ENCODE measurements around the gene BZW2.

The BZW2 gene

DNA sequence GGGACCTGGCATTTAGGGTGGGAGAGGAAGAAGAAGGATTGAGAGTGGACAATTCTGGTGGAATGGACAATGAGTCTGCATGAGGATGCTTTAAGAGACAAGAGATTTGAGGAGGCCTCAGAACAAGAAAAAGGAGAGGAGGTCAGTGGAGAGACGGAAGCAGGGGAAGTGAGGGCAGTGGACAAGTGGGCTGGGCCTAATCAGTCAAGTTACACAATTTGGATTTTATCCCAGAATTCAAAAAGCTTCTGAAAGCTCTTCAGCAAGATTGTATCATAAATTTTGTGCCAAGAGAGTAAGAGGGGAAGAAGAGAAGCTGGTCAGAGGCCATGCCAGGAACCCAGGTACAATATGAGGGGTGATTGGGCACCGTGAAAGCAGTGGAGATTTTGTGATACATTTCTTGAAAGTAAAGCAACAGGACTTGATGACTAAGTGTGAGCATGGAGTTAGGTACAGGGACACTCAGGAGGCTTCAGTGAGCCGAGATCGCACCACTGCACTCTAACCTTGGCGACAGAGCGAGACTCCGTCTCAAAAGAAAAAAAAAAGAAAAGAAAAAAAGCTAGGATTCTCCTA lies 88.3 kb downstream of the BZW2 start:
- H3K4me1 ChIP-seq (ENCODE audit: control insufficient read depth, insufficient read depth, low read length), result no peaks in the 10 kb centered on the region
- H3K27ac ChIP-seq (ENCODE audit: insufficient read depth, low read depth, low read length, poor library complexity, severe bottlenecking), result no peak overlapping the region
- 95 to 96% methylated on average over 6 to 7 of the region's 7 CpGs for WGBS, 2 experiments
- H3K9me3 ChIP-seq (ENCODE audit: control insufficient read depth, low read length), result no peaks in the 10 kb centered on the region
- H3K27me3 ChIP-seq (ENCODE audit: control insufficient read depth, insufficient read depth, low read length, poor library complexity, severe bottlenecking), result no peaks in the 10 kb centered on the region
- H3K36me3 ChIP-seq (ENCODE audit: control insufficient read depth, insufficient read depth, low read length), result no peaks in the 10 kb centered on the region
- H3K4me3 ChIP-seq (ENCODE audit: insufficient read depth, low read depth, low read length), result no peak overlapping the region

DNA sequence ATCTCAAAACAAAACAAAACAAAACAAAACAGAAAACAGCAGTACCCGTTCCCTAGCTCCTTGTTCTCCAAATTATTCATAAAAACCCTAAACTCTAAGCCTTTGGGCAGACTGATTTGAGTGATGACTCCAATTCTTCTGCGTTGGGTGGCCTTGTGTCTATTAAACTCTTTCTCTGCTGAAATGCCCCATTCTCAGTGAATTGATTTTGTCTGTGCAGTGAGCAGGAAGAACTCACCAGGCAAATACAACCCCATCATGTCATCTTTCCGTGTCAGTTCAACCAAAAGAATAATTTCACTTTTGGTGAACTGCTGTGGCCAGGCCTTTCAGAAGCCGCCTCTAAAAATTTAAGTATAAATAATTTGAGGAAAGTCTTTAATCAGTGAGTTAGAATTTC lies 89.0 kb downstream of the BZW2 start:
- H3K27me3 ChIP-seq (ENCODE audit: control insufficient read depth, insufficient read depth, low read length, poor library complexity, severe bottlenecking), result no peaks in the 10 kb centered on the region
- no peaks in the 10 kb centered on the region for H3K9me3 ChIP-seq (ENCODE audit: control insufficient read depth, low read length)
- no peaks in the 10 kb centered on the region for H3K4me1 ChIP-seq (ENCODE audit: control insufficient read depth, insufficient read depth, low read length)
- H3K36me3 ChIP-seq (ENCODE audit: control insufficient read depth, insufficient read depth, low read length), result no peaks in the 10 kb centered on the region
- no peak overlapping the region for H3K4me3 ChIP-seq (ENCODE audit: insufficient read depth, low read depth, low read length)
- WGBS, 2 experiments, result 81 to 91% methylated on average over 3 to 4 of the region's 4 CpGs
- no peak overlapping the region for H3K27ac ChIP-seq (ENCODE audit: insufficient read depth, low read depth, low read length, poor library complexity, severe bottlenecking)

DNA sequence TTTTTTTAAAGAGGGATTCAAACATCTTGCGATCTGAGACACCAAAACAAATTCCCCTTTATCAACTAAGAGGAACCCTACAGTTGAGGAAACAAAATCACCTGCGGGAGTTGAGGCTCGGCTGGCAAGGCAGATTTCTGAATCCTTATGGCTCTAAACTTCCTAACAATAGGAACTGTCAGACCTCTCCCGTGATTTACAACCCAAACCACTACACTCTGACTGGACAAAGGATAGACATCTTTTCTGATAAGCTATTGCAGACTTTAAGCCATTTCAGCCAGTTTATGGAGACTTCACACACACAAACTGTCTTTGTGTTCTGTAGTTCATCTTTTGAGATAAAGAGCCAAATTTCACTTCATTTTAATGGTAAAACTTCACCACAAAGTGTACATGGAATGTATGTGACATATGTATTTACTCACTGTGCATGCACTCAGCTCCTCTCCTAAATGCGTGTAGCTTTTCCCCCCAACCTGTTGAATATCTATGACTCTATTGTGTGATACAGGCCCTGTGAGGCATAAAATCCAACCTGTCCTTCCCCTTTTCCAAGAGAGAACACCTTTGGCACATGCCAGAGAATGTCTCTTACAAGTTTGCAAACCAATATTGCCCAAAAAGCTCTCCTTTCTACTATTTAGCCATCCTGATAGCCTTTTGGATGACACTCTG lies 92.2 kb downstream of the BZW2 start:
- Histone ChIP-seq H3K9me3 (ENCODE audit: control insufficient read depth, low read length) (no peaks in the 10 kb centered on the region), H3K27ac (ENCODE audit: insufficient read depth, low read depth, low read length, poor library complexity, severe bottlenecking) (no peak overlapping the region), H3K4me3 (ENCODE audit: insufficient read depth, low read depth, low read length) (no peak overlapping the region), H3K4me1 (ENCODE audit: control insufficient read depth, insufficient read depth, low read length) (no peaks in the 10 kb centered on the region), H3K36me3 (ENCODE audit: control insufficient read depth, insufficient read depth, low read length) (no peaks in the 10 kb centered on the region), H3K27me3 (ENCODE audit: control insufficient read depth, insufficient read depth, low read length, poor library complexity, severe bottlenecking) (no peaks in the 10 kb centered on the region)
- 72 to 73% methylated on average over 5 of the region's 5 CpGs for WGBS, 2 experiments

DNA sequence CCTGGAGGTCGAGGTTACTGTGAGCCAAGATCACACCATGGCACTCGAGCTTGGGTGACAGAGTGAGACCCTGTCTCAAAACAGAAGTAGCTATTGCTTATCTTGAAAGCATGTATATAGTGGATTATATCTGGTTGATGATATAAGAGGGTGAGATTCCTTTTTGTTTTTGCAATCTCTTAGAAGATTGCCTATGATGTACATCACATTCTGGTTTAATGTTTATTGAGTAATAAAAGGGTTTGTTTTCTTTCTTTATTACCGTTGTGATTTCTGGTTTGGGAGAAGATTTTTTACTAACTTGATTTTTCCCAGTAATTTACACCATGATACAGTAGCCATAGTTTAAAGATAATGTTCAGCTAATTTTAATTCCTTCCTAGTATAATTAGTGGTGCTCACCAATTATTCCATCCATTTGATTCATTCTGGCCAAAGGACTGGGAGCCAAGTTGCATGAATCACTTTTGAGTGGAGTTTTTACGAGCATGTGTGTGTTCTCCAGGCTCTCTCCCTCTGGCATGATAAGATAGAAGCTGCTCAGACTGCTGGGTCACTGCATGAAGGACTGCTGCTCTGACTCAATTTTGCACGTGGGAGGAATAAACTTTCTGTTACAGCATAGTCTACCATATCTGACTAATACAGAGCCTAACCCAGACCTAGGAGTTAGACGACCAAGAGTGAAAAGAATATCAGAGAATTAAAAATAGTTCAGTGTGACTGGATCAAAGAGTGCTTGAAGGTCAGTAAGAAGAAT lies 94.1 kb downstream of the BZW2 start:
- no peaks in the 10 kb centered on the region for H3K36me3 ChIP-seq (ENCODE audit: control insufficient read depth, insufficient read depth, low read length)
- H3K9me3 ChIP-seq (ENCODE audit: control insufficient read depth, low read length), result no peaks in the 10 kb centered on the region
- no peak overlapping the region for H3K27ac ChIP-seq (ENCODE audit: insufficient read depth, low read depth, low read length, poor library complexity, severe bottlenecking)
- H3K4me3 ChIP-seq (ENCODE audit: insufficient read depth, low read depth, low read length), result no peak overlapping the region
- H3K4me1 ChIP-seq (ENCODE audit: control insufficient read depth, insufficient read depth, low read length), result peaks cover 9% of the 10 kb centered on the region
- H3K27me3 ChIP-seq (ENCODE audit: control insufficient read depth, insufficient read depth, low read length, poor library complexity, severe bottlenecking), result no peaks in the 10 kb centered on the region
- 87 to 92% methylated on average over 5 of the region's 6 CpGs for WGBS, 2 experiments

DNA sequence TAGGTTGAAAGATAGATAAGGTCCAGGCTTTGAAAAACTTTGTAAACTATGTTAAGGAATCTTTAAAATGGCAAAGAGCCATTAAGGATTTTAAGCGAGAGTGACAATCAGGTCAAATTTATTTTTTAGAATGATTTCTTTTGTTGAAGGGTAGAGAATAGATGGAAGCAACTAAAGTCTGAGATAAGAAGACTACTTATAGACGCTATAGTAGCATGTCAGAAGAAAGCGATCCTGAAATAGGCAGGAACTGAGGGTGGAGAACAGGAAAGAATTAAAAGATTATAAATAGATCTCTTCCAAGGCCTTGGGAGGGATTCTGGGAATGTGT lies 94.6 kb downstream of the BZW2 start:
- Histone ChIP-seq H3K36me3 (ENCODE audit: control insufficient read depth, insufficient read depth, low read length) (no peaks in the 10 kb centered on the region), H3K4me1 (ENCODE audit: control insufficient read depth, insufficient read depth, low read length) (peaks cover 14% of the 10 kb centered on the region), H3K27ac (ENCODE audit: insufficient read depth, low read depth, low read length, poor library complexity, severe bottlenecking) (no peak overlapping the region), H3K9me3 (ENCODE audit: control insufficient read depth, low read length) (no peaks in the 10 kb centered on the region), H3K4me3 (ENCODE audit: insufficient read depth, low read depth, low read length) (no peak overlapping the region), H3K27me3 (ENCODE audit: control insufficient read depth, insufficient read depth, low read length, poor library complexity, severe bottlenecking) (no peaks in the 10 kb centered on the region)
- WGBS, 2 experiments, result 97 to 99% methylated on average over 3 of the region's 3 CpGs

DNA sequence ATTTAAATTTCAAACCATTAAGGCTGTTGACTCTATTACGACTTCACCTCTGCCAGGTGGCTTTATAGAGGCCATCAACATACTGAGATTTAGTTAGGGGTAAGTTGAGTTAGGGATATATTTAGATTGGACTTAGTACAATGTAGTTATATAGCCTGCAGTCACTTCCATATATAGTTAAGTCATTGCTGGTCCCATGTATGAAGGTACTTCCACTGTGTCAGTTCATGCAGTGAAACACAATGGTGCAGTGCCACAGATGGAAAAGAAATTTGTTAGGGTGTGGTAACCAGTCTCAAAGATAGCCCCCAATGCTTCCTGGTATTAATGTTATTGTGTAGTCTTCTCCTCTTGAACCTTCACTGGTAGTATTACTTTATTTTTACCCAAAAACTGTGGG lies 95.0 kb downstream of the BZW2 start:
- Histone ChIP-seq H3K4me1 (ENCODE audit: control insufficient read depth, insufficient read depth, low read length) (peaks cover 16% of the 10 kb centered on the region), H3K9me3 (ENCODE audit: control insufficient read depth, low read length) (no peaks in the 10 kb centered on the region), H3K27ac (ENCODE audit: insufficient read depth, low read depth, low read length, poor library complexity, severe bottlenecking) (no peak overlapping the region), H3K36me3 (ENCODE audit: control insufficient read depth, insufficient read depth, low read length) (no peaks in the 10 kb centered on the region), H3K4me3 (ENCODE audit: insufficient read depth, low read depth, low read length) (no peak overlapping the region), H3K27me3 (ENCODE audit: control insufficient read depth, insufficient read depth, low read length, poor library complexity, severe bottlenecking) (no peaks in the 10 kb centered on the region)
- 100% methylated on average over 1 of the region's 1 CpG for WGBS, 2 experiments

DNA sequence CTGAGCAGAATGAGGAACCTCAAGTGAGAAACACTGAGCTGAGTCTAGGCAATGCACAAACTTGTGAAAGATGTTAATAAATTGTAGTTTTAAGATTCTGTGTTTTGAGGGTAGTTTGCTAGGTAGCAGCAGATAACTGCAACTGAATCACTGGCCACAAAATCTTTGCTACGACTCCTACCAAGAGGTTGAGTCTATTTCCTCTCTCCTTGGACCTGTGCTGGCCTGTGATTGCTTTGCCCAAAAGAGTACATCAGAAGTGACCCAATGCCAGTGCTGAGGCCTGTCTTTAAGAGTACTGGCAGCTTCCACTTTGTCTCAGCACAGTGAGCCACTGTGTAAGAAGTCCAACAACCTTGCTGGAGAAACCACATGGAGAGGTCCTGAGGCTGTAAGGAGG lies 95.7 kb downstream of the BZW2 start:
- Histone ChIP-seq H3K27me3 (ENCODE audit: control insufficient read depth, insufficient read depth, low read length, poor library complexity, severe bottlenecking) (no peaks in the 10 kb centered on the region), H3K4me1 (ENCODE audit: control insufficient read depth, insufficient read depth, low read length) (peaks cover 17% of the 10 kb centered on the region), H3K9me3 (ENCODE audit: control insufficient read depth, low read length) (no peaks in the 10 kb centered on the region), H3K36me3 (ENCODE audit: control insufficient read depth, insufficient read depth, low read length) (no peaks in the 10 kb centered on the region), H3K4me3 (ENCODE audit: insufficient read depth, low read depth, low read length) (no peak overlapping the region), H3K27ac (ENCODE audit: insufficient read depth, low read depth, low read length, poor library complexity, severe bottlenecking) (no peak overlapping the region)
- 91 to 96% methylated on average over 1 of the region's 1 CpG for WGBS, 2 experiments

DNA sequence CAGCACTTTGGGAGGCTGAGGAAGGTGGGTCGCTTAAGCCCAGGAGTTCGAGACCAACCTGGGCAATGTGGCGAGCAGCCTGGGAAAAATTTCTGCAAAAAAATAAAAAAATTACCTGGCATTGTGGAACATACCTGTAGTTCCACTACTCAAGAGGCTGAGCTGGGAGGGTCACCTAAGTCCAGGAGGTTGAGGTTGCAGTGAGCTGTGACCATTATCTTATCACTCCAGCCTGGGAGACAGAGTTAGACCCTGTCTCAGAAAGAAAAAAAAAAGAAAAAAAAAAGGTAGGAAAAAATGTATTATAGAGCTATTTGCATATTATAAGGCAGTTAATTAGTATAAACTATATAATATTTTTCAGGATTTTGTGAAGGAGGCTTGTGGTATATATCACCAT lies 96.6 kb downstream of the BZW2 start:
- 89% methylated on average over 3 of the region's 3 CpGs for WGBS, 2 experiments
- Histone ChIP-seq H3K4me3 (ENCODE audit: insufficient read depth, low read depth, low read length) (no peak overlapping the region), H3K4me1 (ENCODE audit: control insufficient read depth, insufficient read depth, low read length) (peaks cover 22% of the 10 kb centered on the region), H3K9me3 (ENCODE audit: control insufficient read depth, low read length) (no peaks in the 10 kb centered on the region), H3K27me3 (ENCODE audit: control insufficient read depth, insufficient read depth, low read length, poor library complexity, severe bottlenecking) (no peaks in the 10 kb centered on the region), H3K27ac (ENCODE audit: insufficient read depth, low read depth, low read length, poor library complexity, severe bottlenecking) (no peak overlapping the region), H3K36me3 (ENCODE audit: control insufficient read depth, insufficient read depth, low read length) (no peaks in the 10 kb centered on the region)

DNA sequence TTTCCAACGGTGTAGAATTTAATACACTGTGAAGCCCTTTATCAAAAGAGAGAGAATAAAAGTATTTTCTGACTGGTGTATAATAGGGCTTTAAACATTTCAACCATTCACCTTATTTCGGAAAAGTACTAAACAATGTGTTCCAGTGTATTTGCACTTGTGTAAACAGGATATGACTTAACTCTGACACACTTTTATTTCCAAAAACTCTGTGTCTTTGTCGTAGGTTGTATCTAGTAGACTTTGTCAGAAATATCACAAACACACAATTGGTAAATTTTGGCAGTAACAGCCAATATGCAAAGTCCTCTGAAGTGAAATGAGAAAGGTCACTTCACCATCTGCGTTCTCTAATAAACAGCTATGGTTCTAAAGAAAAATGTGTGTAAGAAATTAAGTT lies 97.3 kb downstream of the BZW2 start:
- Histone ChIP-seq H3K27ac (ENCODE audit: insufficient read depth, low read depth, low read length, poor library complexity, severe bottlenecking) (no peak overlapping the region), H3K9me3 (ENCODE audit: control insufficient read depth, low read length) (no peaks in the 10 kb centered on the region), H3K4me1 (ENCODE audit: control insufficient read depth, insufficient read depth, low read length) (peaks cover 22% of the 10 kb centered on the region), H3K36me3 (ENCODE audit: control insufficient read depth, insufficient read depth, low read length) (no peaks in the 10 kb centered on the region), H3K4me3 (ENCODE audit: insufficient read depth, low read depth, low read length) (no peak overlapping the region), H3K27me3 (ENCODE audit: control insufficient read depth, insufficient read depth, low read length, poor library complexity, severe bottlenecking) (no peaks in the 10 kb centered on the region)
- WGBS, 2 experiments, result 94 to 96% methylated on average over 3 to 4 of the region's 4 CpGs

DNA sequence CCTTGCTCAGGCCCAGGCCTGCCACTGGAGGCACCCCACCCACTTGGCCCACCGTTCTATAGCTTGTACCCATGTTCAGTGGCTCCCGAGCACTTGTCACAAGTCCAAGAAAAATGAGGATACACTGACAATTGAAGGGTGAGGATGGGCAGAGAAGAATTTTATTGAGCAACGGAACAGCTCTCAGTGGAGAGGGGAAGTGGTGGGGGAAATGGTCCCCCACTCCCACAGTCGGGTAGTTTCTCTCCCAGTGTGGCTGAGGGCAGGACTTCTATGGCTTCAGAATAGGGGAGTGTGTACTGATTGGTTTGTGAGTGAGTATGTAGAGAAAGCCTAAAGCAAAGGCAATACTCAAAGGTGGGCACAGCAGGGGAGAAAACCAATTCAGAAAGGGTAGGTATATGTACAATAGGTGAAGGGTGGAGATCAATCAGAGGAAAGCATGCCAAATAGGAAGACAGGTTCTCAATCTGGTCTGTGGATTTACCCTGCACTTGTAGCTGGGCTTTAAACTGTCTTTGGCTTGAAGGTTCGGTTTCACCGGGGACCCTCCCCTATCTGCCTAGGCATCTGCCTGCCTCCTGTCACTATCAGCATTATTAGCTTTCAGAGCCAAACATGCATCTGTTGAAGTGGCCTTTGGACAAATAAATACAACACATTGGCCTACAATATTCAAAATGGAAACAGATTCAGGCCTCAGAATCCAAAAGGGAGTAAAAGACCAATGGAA lies 98.7 kb downstream of the BZW2 start:
- Histone ChIP-seq H3K36me3 (ENCODE audit: control insufficient read depth, insufficient read depth, low read length) (no peaks in the 10 kb centered on the region), H3K9me3 (ENCODE audit: control insufficient read depth, low read length) (no peaks in the 10 kb centered on the region), H3K4me3 (ENCODE audit: insufficient read depth, low read depth, low read length) (no peak overlapping the region), H3K27me3 (ENCODE audit: control insufficient read depth, insufficient read depth, low read length, poor library complexity, severe bottlenecking) (no peaks in the 10 kb centered on the region), H3K27ac (ENCODE audit: insufficient read depth, low read depth, low read length, poor library complexity, severe bottlenecking) (peak overlapping the region; percentile 76), H3K4me1 (ENCODE audit: control insufficient read depth, insufficient read depth, low read length) (peaks cover 22% of the 10 kb centered on the region)
- WGBS, 2 experiments, result 83 to 87% methylated on average over 6 of the region's 6 CpGs

All from ectodermal cell (in vitro differentiated cells).